PC-3 (cell line): ENCODE results near the gene CD4. TPM values are rescaled to one million over a fixed set of nuclear protein-coding genes. Genes with fewer than 3 reads are reported as not detected.

Experiments used
- ATAC-seq: fragments of 200-7000 bp; cut with Tn5 transposase; 2 replicates; pipeline ENCODE4 v1.9.1; 2020; ENCODE audit warnings: mild to moderate bottlenecking, moderate library complexity
- BruUV-seq: library from RNA; stranded (reverse); fragments of 400-500 nt; replicated peaks from 2 replicates; lab custom pipeline; 2021; lab: Mats Ljungman, UMichigan
- CTCF ChIA-PET: fragments of 300-600 bp; sonication (Branson Sonifier 250); formaldehyde crosslinking; loops from one replicate; lab custom pipeline; 2022; ENCODE audit warnings: antibody characterized with exemption; lab: Charles Lee
- POLR2A ChIA-PET: fragments of 300-600 bp; sonication (Branson Sonifier 250); formaldehyde crosslinking; loops from one replicate; lab custom pipeline; 2022; ENCODE audit warnings: antibody characterized with exemption; ENCODE audit not compliant: unreplicated experiment; lab: Charles Lee
- DNase-seq: peaks from one replicate; pipeline ENCODE4 v3.0.0-alpha.2; 2015
- H2AFZ ChIP-seq: fragments of 300-600 bp; sonication (generic); 2 replicates; pipeline ENCODE4 v1.6.0; 2016; ENCODE audit warnings: antibody characterized with exemption, low read length
- H3F3A ChIP-seq: fragments of 300-600 bp; sonication (generic); one replicate; pipeline ENCODE4 v1.6.0; 2017; ENCODE audit warnings: antibody characterized with exemption, low read length, control low read depth, mild to moderate bottlenecking; ENCODE audit not compliant: unreplicated experiment
- H3K27ac ChIP-seq: fragments of 300-600 bp; sonication (generic); 2 replicates; pipeline ENCODE4 v1.5.1; 2016; ENCODE audit warnings: mild to moderate bottlenecking, low read length
- H3K27me3 ChIP-seq: fragments of 300-600 bp; sonication (generic); 2 replicates; pipeline ENCODE4 v1.6.1; 2016; ENCODE audit warnings: low read length, mixed read lengths
- H3K36me3 ChIP-seq: fragments of 300-600 bp; sonication (generic); 2 replicates; pipeline ENCODE4 v1.6.1; 2016; ENCODE audit warnings: low read depth, mixed run types, low read length, mixed read lengths
- H3K4me1 ChIP-seq: fragments of 300-600 bp; sonication (generic); 2 replicates; pipeline ENCODE4 v1.5.1; 2016; ENCODE audit warnings: low read length; ENCODE audit not compliant: insufficient read depth
- H3K4me2 ChIP-seq: fragments of 300-600 bp; sonication (generic); 2 replicates; pipeline ENCODE4 v1.6.0; 2016; ENCODE audit warnings: low read length
- H3K4me3 ChIP-seq: fragments of 300-600 bp; sonication (generic); 2 replicates; pipeline ENCODE4 v1.5.1; 2016; ENCODE audit warnings: mild to moderate bottlenecking, low read length, mixed read lengths
- H3K79me2 ChIP-seq: fragments of 300-600 bp; sonication (generic); 2 replicates; pipeline ENCODE4 v1.6.1; 2017; ENCODE audit warnings: low read length, mixed read lengths
- H3K9ac ChIP-seq: fragments of 300-600 bp; sonication (generic); 2 replicates; pipeline ENCODE4 v1.6.0; 2016; ENCODE audit warnings: mild to moderate bottlenecking, low read length
- H3K9me2 ChIP-seq: fragments of 300-600 bp; sonication (generic); replicated peaks from 2 replicates; pipeline ENCODE4 v1.6.1; 2016; ENCODE audit warnings: mixed run types, low read length, mixed read lengths
- H3K9me3 ChIP-seq: fragments of 300-600 bp; sonication (generic); 2 replicates; pipeline ENCODE4 v1.6.1; 2016; ENCODE audit warnings: low read length, mixed read lengths
- H4K20me1 ChIP-seq: fragments of 300-600 bp; sonication (generic); 2 replicates; pipeline ENCODE4 v1.6.1; 2016; ENCODE audit warnings: low read length, mixed read lengths
- EZH2 ChIP-seq: fragments of 300-600 bp; sonication (generic); IDR thresholded peaks from one replicate; pipeline ENCODE4 v1.6.1; 2017; ENCODE audit warnings: antibody characterized with exemption, mild to moderate bottlenecking, low read length; ENCODE audit not compliant: unreplicated experiment
- EZH2phosphoT487 ChIP-seq: fragments of 300-600 bp; sonication (generic); IDR thresholded peaks from 2 replicates; pipeline ENCODE4 v1.6.1; 2018; ENCODE audit warnings: mild to moderate bottlenecking, antibody characterized with exemption, low read length, borderline replicate concordance
- intact Hi-C: fragments of 100-400 bp; cut with micrococcal nuclease; formaldehyde crosslinking; loops from 2 replicates; pipeline ENCODE4 v1.9.0; 2023
- total RNA-seq: library from RNA; depleted of rRNA; stranded (reverse); fragments of >200 nt; gene quantifications from 2 replicates; pipeline ENCODE4 v1.2.3, GENCODE V29; 2014
- TF ChIP-seq, protein P1 (sequence below): fragments of 300-600 bp; sonication (generic); conservative IDR thresholded peaks from 2 replicates; pipeline ENCODE4 v1.5.1; 2017; ENCODE audit warnings: antibody characterized with exemption, low read depth, mild to moderate bottlenecking, low read length

CD4 gene
- total RNA-seq, 1 experiment from 2014 or later, result not detected

- Histone ChIP-seq H3K79me2 (no peaks in the 10 kb centered on the region), H3K9ac (no peak overlapping the region), H3K27me3 (no peaks in the 10 kb centered on the region), H4K20me1 (no peaks in the 10 kb centered on the region), H3K27ac (no peak overlapping the region), H3K4me3 (no peak overlapping the region), H2AFZ (no peak overlapping the region), H3K4me2 (no peak overlapping the region), H3K36me3 (no peaks in the 10 kb centered on the region), H3F3A (no peaks in the 10 kb centered on the region), H3K9me3 (no peaks in the 10 kb centered on the region), H3K4me1 (peaks cover 5% of the 10 kb centered on the region; the same call in 1 of the 2 replicates), H3K9me2 (no peaks in the 10 kb centered on the region)
- no peak for ATAC-seq
- intact Hi-C loops, result no loop called here
- TF ChIP-seq EZH2phosphoT487 (no peak), EZH2 (no peak)
- TF ChIP-seq, protein P1, sequence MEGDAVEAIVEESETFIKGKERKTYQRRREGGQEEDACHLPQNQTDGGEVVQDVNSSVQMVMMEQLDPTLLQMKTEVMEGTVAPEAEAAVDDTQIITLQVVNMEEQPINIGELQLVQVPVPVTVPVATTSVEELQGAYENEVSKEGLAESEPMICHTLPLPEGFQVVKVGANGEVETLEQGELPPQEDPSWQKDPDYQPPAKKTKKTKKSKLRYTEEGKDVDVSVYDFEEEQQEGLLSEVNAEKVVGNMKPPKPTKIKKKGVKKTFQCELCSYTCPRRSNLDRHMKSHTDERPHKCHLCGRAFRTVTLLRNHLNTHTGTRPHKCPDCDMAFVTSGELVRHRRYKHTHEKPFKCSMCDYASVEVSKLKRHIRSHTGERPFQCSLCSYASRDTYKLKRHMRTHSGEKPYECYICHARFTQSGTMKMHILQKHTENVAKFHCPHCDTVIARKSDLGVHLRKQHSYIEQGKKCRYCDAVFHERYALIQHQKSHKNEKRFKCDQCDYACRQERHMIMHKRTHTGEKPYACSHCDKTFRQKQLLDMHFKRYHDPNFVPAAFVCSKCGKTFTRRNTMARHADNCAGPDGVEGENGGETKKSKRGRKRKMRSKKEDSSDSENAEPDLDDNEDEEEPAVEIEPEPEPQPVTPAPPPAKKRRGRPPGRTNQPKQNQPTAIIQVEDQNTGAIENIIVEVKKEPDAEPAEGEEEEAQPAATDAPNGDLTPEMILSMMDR, result no peak
- DNase-seq, result no peak
- no TSS peak for BruUV-seq
- ChIA-PET CTCF (no interaction called here), POLR2A (no interaction called here)
Observed at GRCh38 chr12:6831450-6831995, 42.2 kb downstream of the CD4 start.

- H3K4me3 ChIP-seq, result no peak overlapping the region
- H3K9me2 ChIP-seq, result no peaks in the 10 kb centered on the region
- H3K27me3 ChIP-seq, result no peaks in the 10 kb centered on the region
- no peak overlapping the region for H3K9ac ChIP-seq
- no peaks in the 10 kb centered on the region for H3F3A ChIP-seq
- no peaks in the 10 kb centered on the region for H4K20me1 ChIP-seq
- BruUV-seq, result no TSS peak
- ATAC-seq, result no peak
- TF ChIP-seq, protein P1, result no peak
- TF ChIP-seq EZH2 (no peak), EZH2phosphoT487 (no peak)
- H3K4me1 ChIP-seq, result peaks cover 5% of the 10 kb centered on the region; the same call in 1 of the 2 replicates
- intact Hi-C loops, result no loop called here
- ChIA-PET POLR2A (interaction anchor here (0.5 kb wide), 1 partner anchor 65 kb away, joined by 4 read pairs; no protein-coding TSS in a partner anchor), CTCF (no interaction called here)
- H2AFZ ChIP-seq, result no peak overlapping the region
- no peak overlapping the region for H3K27ac ChIP-seq
- H3K4me2 ChIP-seq, result no peak overlapping the region
- DNase-seq, result no peak
- H3K79me2 ChIP-seq, result no peaks in the 10 kb centered on the region
- H3K9me3 ChIP-seq, result no peaks in the 10 kb centered on the region
- no peaks in the 10 kb centered on the region for H3K36me3 ChIP-seq
Observed at GRCh38 chr12:6832125-6832524, 42.8 kb downstream of the CD4 start.

DNA sequence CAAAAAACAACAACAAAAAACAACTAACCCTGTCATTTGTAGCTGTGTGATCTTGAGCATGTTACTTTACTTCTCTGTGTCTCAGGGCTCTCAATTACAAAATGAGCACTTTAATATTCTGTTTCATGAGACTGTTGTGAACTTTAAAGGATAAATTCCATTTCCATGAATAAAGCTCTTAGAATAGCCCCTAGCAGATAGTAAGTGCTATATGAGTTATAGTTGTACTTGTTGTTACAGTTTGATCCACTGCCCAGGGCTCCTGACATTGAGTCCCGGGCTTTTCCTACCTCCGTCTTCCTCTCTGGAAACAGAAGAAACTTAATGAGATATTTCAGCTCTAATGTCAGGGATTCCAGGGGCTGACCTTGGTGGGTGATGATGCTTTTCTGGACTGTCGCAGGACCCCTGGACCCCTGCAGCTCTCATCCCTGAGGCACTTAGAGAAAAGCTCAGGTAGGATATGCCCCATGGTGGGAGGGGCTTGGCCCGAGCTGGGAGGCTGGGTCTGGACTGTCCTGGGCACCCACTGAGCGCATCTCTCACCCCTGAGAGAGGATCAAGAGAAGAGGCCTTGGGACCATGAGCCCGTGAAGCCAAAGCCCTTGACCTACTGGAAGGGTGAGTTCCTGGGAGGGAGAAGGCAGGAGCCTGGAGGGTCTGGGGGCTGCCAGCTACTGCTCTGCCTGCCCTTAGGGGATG, 44.0 kb downstream of the CD4 start:
- intact Hi-C loops, result no loop called here
- Histone ChIP-seq H3K4me3 (no peak overlapping the region), H3K27ac (no peak overlapping the region), H3K4me1 (no peaks in the 10 kb centered on the region), H3K9ac (no peak overlapping the region), H2AFZ (no peak overlapping the region), H3K79me2 (no peaks in the 10 kb centered on the region), H3F3A (no peaks in the 10 kb centered on the region), H3K4me2 (no peak overlapping the region), H4K20me1 (no peaks in the 10 kb centered on the region), H3K27me3 (no peaks in the 10 kb centered on the region), H3K9me3 (no peaks in the 10 kb centered on the region), H3K36me3 (no peaks in the 10 kb centered on the region), H3K9me2 (no peaks in the 10 kb centered on the region)
- ATAC-seq, result no peak
- no TSS peak for BruUV-seq
- POLR2A ChIA-PET, result interaction anchor here (0.7 kb wide), 1 partner anchor 19 kb away, joined by 3 read pairs; the partner anchor contains the start of gene USP5
- TF ChIP-seq, protein P1, result no peak
- TF ChIP-seq EZH2 (no peak), EZH2phosphoT487 (no peak)
- DNase-seq, result no peak
- CTCF ChIA-PET, result no interaction called here
